HG02623 (cell line): ENCODE measurements around the gene PGAP3.

Source experiments
- ATAC-seq: cut with Tn5 transposase; IDR thresholded peaks from one replicate; pipeline ENCODE4 v1.9.1; 2021; ENCODE audit warnings: moderate library complexity; ENCODE audit not compliant: unreplicated experiment

Gene PGAP3

GRCh38 chr17:39697961-39698360 lies 10.1 kb upstream of the PGAP3 start:
- ATAC-seq: no peak

- no peak for ATAC-seq
Observed at GRCh38 chr17:39696731-39697130, 8.9 kb upstream of the PGAP3 start.

GRCh38 chr17:39695089-39695474 lies 7.2 kb upstream of the PGAP3 start:
- no peak for ATAC-seq

GRCh38 chr17:39694593-39694992 lies 6.7 kb upstream of the PGAP3 start:
- no peak for ATAC-seq

- no peak for ATAC-seq
Observed at GRCh38 chr17:39688945-39689344, 1.1 kb upstream of the PGAP3 start.

GRCh38 chr17:39688475-39688835 lies 598 bp upstream of the PGAP3 start:
- ATAC-seq: no peak

- ATAC-seq: no peak
Observed at GRCh38 chr17:39687101-39687545, 734 bp downstream of the PGAP3 start.

- no peak for ATAC-seq
Observed at GRCh38 chr17:39684369-39685192, 3.3 kb downstream of the PGAP3 start.

GRCh38 chr17:39683295-39683939 lies 4.4 kb downstream of the PGAP3 start:
- ATAC-seq: no peak

- no peak for ATAC-seq
Observed at GRCh38 chr17:39679521-39680192, 8.2 kb downstream of the PGAP3 start.

GRCh38 chr17:39678340-39679116 lies 9.3 kb downstream of the PGAP3 start:
- no peak for ATAC-seq

GRCh38 chr17:39677542-39678339 lies 10.1 kb downstream of the PGAP3 start:
- ATAC-seq: no peak

- ATAC-seq: no peak
Observed at GRCh38 chr17:39677072-39677471, 10.8 kb downstream of the PGAP3 start.

GRCh38 chr17:39676198-39676819 lies 11.5 kb downstream of the PGAP3 start:
- ATAC-seq: no peak

- ATAC-seq: no peak
Observed at GRCh38 chr17:39675390-39676082, 12.3 kb downstream of the PGAP3 start.

- no peak for ATAC-seq
Observed at GRCh38 chr17:39674702-39675389, 13.0 kb downstream of the PGAP3 start.

GRCh38 chr17:39674179-39674578 lies 13.7 kb downstream of the PGAP3 start:
- no peak for ATAC-seq

GRCh38 chr17:39673335-39674081 lies 14.3 kb downstream of the PGAP3 start:
- no peak for ATAC-seq
